SU-DHL-6 (cell line): Measurements from ENCODE around the gene SKIDA1.

Experiments used
- CTCF ChIP-seq: fragments of 200-600 bp; sonication (generic); IDR thresholded peaks from one replicate; pipeline ENCODE4 v1.5.1; 2017; ENCODE audit warnings: antibody characterized with exemption, mild to moderate bottlenecking, low read length, moderate library complexity; ENCODE audit not compliant: insufficient read depth, poor library complexity, severe bottlenecking
- EZH2phosphoT487 ChIP-seq: fragments of 200-600 bp; sonication (generic), shearing (Covaris generic); conservative IDR thresholded peaks from 2 replicates; pipeline ENCODE4 v1.6.1; 2018; ENCODE audit warnings: mild to moderate bottlenecking, antibody characterized with exemption, low read length, moderate library complexity, mixed read lengths

- TF ChIP-seq CTCF (no peak), EZH2phosphoT487 (no peak)
Measured at GRCh38 chr10:21556527-21556926, 31.0 kb upstream of the SKIDA1 start.
